NOMO-1 treated with DMSO at 0.1 percent for 48 hours (cell line): ENCODE measurements around the gene HUNK.
"Not testable (repeated sequence)": the region's sequence is repeated elsewhere in the genome, so short reads cannot be mapped to it uniquely, and the experiment has no call there.

Experiments used
- DNase-seq: peaks from one replicate; lab custom pipeline; 2025; ENCODE audit not compliant: unreplicated experiment; lab: John Stamatoyannopoulos, UW

The HUNK gene

DNA sequence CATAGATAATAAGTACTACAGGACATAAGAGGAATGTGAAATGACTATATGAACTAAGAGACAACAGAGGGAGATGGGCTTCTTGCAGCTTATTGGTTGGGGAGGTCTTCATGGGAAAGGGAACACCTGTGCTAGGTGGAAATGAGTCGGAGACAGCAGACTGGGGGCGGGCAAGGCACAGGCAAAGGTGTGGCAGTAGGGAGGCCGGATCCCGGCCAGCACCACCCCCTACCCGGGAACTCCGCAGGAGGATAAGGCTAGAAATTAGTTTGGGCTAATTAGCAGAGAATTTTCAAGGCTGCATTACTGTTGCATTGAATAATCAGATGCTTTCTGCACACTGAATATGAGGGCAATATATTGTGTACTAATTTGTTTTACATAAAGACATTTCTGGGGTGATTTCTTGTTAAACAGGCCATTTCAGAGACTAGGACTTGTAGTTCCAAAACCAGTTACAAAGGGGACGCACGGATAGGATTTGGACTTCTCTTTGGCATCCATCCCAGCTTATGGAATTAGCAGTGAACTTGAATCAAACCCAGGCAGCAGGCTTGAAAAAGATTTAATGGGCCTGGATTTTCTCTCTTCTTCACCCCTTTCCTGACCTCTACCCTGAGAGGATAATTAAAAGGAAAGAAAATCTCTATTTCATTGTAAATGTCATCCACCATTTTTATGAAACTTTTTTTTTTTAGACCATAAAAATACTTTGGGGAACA is 2.2 kb upstream of the HUNK start:
- no peak for DNase-seq

DNA sequence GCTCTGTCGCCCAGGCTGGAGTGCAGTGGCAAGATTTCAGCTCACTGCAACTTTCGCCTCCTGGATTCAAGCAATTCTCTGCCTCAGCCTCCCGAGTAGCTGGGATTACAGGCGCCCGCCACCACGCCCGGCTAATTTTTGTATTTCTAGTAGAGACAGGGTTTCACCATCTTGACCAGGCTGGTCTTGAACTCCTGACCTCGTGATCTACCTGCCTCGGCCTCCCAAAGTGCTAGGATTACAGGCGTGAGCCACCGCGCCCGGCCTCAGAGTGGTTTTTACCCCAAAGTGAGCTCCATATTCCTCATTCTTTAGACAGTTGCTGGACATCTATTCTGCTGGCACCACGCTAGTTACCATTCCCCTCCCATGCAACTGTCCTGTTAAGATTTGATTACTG is 1.4 kb upstream of the HUNK start:
- DNase-seq, result not testable (repeated sequence)

DNA sequence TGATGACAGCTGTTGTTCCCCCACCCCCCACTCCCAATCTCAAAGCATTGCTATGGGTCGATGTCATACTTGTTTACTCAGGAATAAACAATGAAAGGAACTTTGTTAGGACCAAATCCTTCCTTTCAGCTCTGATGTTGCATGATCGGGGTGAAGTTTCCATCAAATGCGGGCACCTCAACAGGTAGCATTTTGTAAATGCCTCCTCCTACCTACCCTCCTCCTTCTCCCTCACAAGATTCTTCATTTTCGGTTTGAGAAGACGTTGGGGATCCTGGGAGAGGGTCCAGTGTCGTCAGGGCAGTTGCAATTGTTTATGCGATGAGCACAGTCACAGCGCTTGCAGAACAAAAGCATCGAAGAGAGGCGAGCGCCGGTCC is 758 bp upstream of the HUNK start:
- DNase-seq, result no peak

DNA sequence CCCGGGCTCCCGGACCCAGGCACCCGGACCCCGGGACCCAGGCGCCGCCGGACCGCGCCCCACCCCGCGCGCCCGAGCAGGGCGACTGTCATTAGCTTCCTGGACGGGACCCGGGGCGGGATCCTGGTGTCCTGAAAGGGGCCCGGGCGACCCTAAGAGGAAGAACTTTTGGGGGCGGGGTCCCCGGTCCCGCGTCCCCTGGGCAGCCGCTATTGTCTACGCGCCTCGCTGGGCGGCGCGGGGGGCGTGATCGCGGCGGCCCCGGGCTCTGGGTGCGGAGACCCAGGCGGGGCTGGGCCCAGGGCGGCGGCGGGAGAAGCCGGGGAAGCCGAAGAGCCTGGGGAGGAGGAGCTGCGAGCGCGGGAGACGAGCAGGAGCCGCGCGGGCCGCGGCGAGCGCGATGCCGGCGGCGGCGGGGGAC is 465 bp downstream of the HUNK start:
- DNase-seq, result no peak

DNA sequence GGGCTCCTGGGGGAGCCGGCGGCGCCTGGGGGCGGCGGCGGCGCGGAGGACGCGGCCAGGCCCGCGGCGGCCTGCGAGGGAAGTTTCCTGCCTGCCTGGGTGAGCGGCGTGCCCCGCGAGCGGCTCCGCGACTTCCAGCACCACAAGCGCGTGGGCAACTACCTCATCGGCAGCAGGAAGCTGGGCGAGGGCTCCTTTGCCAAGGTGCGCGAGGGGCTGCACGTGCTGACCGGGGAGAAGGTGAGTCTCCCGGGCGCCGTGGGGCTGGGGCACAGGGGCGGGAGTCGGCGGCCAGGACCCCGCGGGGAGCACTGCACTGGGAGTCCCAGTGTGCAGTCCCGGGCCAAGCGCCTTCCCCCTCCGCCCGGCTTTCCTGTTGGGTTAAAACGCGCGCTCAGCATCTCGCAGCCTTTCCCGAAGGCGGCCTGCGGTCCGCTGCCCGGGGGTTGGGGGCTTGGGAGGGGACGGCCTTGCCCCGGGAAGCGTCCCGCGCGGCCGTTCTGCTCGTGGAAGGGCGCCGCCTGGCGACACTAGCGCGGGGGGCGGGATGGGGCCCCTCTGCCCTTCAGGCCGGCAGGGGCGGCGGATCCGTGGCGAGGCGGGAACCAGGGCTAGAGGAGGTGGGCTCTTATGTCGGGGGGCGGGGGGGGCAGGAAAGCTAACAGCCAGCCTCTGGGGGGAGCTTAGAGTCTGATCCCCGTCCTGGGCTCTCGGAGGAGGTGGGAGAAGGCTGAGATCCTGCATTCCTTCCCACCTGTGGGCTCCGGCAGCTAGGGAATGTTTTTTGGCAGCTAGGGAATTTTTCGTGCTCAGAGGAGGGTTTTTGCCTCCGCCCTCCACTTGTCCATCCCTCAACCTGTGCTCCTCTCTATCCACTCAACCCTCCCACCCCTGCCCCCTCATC is 1.1 kb downstream of the HUNK start:
- DNase-seq, result peak; percentile 18

DNA sequence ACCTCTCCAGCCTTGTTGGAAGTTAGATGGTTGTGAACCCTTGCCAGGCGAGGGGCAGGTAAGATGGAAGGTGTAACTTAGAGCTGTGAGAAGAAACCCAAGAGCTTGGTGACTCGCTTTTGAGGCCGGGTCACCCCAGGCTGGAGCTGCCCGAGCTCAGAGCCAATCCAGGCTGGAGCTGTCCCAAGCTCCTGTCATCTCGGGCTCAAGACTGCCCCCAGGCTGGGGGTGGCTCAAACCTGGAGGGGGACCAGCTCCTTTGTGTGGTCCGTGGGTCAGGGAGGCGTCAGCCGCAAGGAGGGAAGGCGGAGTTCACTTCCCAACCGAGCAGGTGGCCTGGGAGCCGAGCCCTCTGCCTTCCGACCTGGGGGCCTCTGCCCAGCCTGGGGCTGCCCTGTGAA is 2.0 kb downstream of the HUNK start:
- no peak for DNase-seq

DNA sequence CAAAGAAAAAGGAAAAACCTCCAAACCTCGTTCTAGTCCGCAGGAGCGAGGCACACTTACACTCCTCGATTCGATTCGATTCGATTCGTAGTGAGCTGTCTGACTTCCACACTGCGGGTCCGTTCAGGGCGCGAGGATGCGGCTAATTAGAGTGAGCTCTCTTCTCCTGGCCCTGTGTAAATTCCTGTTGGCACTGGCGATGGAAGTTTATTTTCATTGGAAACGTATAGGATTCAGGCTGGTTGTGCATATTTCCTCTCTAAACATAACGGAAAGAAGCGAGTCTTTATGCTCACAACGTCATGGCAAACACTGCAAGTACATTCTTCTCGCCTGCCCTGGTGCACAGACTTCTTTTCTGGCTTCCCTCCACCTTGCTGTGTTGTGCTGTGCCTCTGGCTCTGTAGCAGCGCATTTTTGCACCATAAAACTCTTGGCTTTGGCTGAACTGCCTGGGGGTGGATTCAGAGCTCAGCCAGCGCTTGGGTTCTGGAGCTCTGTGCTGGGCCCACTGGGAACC is 2.7 kb downstream of the HUNK start:
- no peak for DNase-seq

DNA sequence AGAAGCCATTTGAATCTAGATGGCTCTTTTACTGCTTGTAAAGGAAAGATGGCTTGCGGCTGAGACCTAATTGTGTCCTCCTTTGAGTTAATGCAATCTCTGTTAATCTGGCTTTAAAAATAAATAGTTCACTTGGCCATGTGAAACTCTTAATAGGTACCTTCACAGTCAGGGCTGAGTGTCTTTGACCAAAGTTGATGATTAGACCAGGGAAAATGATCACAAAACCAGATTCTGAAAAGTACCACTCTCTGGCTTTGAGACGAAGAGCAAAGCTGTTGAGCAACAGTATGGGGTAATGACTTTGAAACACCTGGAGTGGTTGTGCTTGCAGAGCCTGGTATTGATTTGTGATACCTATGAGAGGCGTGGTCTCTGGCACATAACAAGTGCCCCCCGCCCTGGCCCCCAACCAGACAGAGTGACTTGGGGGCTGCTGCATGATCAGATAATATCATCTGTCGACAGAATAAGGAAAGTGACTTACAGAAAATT is 4.7 kb downstream of the HUNK start:
- no peak for DNase-seq

DNA sequence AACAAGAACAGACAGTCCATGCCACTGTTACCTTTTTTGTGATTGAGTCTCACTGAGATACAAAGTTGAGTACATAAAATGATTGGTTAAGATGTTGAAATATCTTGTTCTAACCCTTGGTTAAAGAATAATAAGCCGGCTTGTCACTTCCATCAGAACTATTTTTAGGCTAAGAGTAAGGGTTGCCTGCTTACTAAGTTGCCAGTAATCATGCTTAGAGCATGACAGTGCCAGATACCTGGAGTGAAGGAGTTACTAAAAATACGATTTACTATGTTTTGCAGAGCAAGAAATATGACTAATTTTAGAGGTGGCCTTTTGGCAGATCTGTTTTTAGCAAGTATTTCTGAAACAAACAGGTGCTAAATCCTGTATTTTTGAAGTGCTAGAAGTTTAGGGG is 6.0 kb downstream of the HUNK start:
- no peak for DNase-seq

DNA sequence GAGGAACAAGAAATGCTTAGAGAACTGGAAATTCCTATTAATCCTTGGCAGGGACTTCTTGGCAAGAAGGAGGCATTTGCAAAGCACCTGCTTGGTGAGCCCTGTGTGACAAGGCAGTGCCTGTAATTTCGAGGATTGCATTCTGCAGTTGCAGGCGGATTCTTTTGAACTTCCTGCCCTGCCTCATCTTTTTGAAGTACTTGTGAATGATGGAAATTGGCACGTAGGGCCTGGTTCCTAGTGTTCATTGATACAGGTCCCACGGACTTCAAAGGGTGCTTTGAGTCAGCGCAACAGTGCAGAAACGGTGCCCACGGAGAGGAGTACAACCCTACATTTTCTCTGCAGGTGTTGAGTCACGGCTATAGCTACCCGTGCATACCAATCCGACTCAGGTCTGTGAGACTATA is 6.4 kb downstream of the HUNK start:
- DNase-seq, result no peak

DNA sequence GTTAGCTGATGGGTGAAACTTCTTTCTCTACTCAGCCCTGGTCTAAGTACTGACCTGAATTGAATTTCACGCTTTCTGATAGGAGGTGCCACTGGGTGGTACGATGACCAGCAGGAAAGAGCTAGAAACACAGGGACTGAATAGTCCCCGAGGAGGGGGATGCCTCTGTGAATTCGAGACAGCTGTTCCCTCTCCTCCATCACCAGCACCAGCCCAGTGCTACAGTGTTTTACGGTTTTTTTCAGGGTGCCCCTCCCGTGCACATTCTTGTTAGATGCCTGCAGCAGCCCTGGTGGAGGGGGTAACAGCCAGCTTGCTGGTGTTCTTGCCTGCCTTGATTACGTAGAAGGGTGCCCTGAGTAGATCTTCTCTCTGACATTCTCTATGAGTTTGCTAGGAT is 7.1 kb downstream of the HUNK start:
- DNase-seq, result no peak

DNA sequence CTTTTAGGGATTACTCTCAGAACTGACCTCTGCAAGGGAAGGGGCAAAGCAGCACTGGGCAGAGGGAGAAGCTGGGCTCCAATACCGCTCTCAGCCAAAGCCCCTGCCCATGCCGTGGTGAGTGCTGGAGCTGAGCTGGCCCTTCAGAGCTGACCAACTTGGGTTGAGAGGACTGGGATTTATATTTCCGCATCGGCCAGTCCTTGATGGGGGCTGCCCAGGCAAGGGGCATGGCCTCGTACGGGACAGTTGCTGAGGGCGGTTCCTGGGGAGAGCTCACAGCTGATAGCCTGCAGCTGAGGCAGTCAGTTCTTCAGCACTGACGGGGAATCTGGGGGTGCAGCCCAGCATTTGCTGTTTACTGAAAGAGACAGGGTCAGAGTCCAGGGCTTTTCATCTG is 8.0 kb downstream of the HUNK start:
- DNase-seq, result no peak

DNA sequence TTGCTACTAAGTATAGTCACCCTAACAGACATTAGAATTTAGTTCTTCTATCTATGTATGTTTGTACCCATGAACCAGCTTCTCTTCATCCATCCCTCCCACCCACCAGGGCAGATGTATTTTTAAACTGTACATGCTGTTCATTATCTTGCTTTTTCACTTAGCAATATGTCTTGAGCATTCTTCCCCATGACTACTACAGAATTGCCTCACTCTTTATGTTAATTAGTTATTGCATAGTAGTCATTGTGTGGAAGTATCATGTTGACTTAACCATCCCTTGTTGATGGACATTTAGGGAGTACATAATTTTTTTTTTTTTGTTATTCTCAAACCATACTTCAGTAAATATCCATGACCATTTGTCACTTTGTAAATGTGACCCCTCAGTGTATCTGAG is 9.9 kb downstream of the HUNK start:
- DNase-seq, result no peak

DNA sequence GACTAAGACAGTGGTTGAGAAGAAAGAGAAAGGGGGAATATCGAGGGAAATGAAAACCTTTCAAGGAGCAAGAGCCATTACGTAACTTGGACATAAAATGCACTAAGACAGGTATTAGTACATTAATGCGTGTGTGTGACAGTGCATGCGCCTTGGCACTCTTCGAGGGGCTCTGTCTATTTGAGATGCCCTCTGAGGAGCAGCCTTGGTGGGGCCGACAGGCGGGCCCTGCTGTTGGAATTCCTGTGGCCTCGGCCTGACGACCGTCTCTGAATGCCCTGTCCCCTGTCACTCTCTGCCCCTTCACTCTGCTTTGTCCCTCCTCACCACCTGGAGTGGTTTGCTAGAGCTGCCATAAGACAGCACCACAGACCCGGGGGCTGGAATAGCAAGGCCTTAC is 12.3 kb downstream of the HUNK start:
- no peak for DNase-seq

DNA sequence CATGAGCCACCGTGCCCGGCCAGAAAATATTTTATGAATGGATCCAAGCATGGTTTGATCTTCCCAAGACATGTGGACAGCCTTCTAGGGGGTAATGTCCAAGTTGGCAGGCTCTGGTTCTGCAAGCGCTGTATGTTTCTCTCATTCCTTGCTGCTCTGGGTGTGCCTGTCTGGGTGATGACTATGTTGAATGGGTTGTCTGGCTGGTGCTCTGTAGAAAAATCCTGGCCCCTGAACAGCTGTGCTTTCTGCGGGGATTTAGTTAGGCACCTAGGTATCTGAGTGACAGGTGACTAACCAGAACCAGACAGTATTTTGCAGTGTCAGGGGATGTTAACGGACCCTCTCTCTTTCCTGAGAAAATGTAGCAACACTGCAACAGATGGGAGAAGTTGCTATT is 14.1 kb downstream of the HUNK start:
- no peak for DNase-seq

DNA sequence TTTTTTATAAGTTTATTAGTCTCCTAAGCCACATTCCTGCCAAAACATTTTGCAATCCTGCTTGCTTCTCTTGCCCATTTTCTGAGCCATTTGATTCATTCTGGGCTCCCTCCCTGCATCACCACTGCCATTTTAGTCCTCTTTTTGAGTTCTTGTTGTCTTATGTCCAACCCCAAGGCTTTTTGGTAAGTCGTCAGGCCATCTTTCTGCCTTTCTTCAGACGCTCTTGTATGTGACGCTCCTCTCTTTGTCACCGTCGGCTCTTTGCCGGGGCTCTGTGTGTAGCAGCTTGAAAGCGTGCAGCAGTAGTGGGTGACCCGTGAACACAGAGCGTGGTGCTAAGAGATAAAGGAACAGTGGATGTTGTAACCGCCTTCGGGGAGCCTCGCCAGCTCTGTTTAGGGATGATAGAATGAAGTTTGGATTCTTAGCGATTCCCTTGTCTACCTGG is 14.6 kb downstream of the HUNK start:
- no peak for DNase-seq

DNA sequence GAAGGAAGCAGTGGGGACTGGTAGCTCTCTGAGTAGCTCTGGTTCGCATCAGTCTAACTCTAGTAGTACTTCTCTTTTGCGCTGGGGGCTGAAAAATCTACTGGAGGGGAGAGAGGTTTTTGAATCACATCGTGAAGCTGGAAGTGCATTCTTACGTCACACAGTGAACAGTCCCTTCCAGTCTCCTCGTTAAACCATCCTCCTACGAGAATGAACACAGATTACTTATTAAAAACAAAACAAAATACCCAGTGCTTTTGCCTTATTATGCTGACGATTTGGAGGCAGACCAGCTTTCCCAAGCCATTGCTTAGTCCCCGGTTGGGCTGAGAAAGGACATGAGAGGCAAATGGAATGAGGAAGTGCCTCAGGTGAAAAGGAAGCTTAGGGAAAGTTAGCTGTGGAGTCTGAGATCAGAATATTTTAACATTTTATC is 16.1 kb downstream of the HUNK start:
- DNase-seq, result peak; percentile 17

DNA sequence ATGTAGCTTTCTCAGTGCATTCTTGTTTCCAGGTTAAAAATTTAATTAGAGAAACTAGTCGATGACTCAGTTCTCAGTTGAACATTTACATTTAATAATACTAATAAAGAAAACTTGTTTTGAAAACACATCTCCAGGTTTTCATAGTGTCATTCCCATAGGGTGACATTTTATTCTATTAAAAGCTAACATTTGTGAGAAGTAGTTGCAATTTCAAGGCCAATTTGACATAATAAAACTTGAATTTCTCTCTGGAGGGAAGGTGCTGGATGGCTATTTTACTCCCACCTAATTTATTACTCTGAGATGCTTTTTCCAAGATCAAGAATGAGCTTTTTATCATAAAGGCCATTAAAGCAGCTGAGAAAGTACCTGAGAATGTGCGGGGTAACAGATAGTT is 16.6 kb downstream of the HUNK start:
- DNase-seq, result no peak

DNA sequence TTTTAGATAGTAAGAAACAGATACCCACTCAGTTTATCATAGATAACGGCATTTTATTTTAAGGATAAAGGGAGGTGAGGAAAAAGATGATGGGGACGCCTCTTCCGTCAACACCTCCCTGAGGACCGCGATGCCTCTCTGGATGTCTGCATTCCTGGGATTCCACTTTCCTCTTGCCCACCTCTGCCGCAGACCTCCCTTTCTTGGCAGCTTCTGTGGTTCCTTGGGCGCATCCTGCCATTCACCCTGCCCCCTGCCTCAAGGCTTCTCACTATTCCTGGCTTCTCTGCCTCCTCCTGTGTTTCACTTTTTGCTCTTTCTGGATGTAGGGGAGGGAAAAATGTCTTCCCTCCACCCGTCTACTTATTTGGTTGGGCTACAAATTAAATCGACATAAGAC is 19.9 kb downstream of the HUNK start:
- DNase-seq, result no peak

DNA sequence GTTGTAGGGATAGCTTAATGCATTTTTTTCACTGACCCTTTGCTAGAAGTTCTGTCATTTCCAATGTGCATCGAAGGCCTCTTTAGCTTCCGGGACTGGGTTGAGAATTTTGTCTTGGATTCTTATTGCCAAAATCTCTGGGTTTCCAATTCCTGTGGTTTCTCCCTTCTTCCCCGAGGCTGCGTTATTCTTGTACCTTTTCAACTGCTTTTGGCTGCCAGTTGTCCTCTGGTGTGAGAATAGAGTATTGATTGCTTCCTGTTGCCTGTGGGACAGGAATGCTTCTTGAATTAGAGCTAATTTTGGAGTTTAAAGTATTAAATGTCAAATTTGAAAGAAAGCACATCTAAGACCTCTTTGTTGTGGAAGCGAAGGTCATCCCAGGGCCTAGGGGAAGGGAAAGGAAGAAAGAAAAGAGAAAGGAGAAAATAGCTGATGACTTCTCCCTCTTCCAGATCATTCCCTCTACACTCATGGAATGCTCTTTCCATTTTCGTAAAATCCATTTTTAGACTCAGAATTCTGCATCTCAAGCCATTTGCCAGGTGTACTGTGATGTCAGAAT is 21.1 kb downstream of the HUNK start:
- DNase-seq, result no peak

DNA sequence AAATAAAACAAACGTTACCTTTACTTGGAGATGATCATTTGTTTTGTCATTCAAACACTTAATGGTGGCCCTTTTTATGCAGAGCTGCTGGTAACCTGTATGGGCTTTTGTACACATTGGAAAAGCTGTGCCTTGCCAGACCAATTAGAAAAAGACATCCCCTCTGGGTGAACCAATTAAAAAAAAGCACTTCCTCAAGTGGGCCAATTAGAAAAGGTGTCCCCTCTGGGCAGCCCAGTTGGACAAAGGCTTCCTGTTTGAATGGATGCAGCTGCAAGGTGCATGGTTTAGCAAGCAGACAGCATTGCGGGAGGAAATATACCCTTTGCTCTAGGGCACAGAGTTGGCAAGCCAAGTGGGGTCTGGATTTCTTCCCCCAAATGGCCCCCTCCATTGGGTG is 21.6 kb downstream of the HUNK start:
- no peak for DNase-seq
